ENCODE data around the gene DDHD1. TPM values are rescaled to one million over a fixed set of nuclear protein-coding genes. Genes with fewer than 3 reads are reported as not detected.

The DDHD1 gene
- total and polyA plus RNA-seq, 2 experiments from 2014 or later: 11.2 to 28.9 TPM

DNA sequence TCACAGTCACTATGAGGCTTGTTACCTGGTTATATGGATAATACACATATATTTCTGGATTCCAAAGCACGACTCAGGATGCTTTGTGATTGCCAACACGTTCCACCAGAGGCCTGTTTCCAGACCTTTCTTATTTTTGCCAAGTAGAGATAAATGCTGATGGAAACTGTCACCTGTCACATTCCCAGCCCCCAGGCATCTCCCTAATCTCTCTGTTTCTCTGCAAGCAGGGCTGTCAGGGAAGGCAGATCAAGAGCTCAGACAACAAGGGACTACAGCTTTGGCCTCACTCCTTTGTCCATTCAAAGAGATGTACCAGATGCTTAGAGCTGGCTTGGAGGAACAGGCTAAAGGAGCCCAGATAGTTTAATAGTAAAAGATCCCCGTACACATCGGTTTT lies 21.8 kb upstream of the DDHD1 start:
- H3K4me2 ChIP-seq: no peak overlapping the region
- H3K27ac ChIP-seq (ENCODE audit: low read depth): no peak overlapping the region
- no peaks in the 10 kb centered on the region for H4K20me1 ChIP-seq (replicated peaks; ENCODE audit: insufficient read depth)
- ATAC-seq (no peak), DNase-seq (ENCODE audit: low spot score) (no peak)
- H3K36me3 Mint-ChIP-seq (ENCODE audit: low read depth): no peaks in the 10 kb centered on the region
- H3F3A ChIP-seq (replicated peaks; ENCODE audit: low read depth): no peaks in the 10 kb centered on the region
- H3K27me3 ChIP-seq (ENCODE audit: insufficient read depth): no peaks in the 10 kb centered on the region
- H3K36me3 ChIP-seq (ENCODE audit: insufficient read depth): no peaks in the 10 kb centered on the region
- no peaks in the 10 kb centered on the region; the same call in 2 of the 3 replicates for H3K4me1 Mint-ChIP-seq
- 0 out of 2 replicates have a peak, but pooled peaks cover 2% of the 10 kb centered on the region for H3K4me1 ChIP-seq (ENCODE audit: insufficient read depth)
- H3K9me3 Mint-ChIP-seq: no peaks in the 10 kb centered on the region
- no peak overlapping the region for H3K4me3 Mint-ChIP-seq
- no peak for TF ChIP-seq ZNF331 (CRISPR knock-in tag; IDR thresholded peaks at IDR 0.05; ENCODE audit: low read depth)
- TF ChIP-seq REST (IDR thresholded peaks at IDR 0.05; ENCODE audit: unreplicated experiment): no peak
- no peak overlapping the region; the same call in 1 of the 2 replicates for H2AFZ ChIP-seq
- H3K9me2 ChIP-seq (ENCODE audit: insufficient read depth): 0 out of 2 replicates have a peak, but pooled peaks cover 4% of the 10 kb centered on the region
- no peaks in the 10 kb centered on the region for H3K79me2 ChIP-seq (replicated peaks; ENCODE audit: insufficient read depth)
- no peak overlapping the region for H3K4me3 ChIP-seq
- H3K27ac Mint-ChIP-seq: no peak overlapping the region
- H3K27me3 Mint-ChIP-seq (ENCODE audit: insufficient read depth, low read depth, poor library complexity): no peaks in the 10 kb centered on the region

DNA sequence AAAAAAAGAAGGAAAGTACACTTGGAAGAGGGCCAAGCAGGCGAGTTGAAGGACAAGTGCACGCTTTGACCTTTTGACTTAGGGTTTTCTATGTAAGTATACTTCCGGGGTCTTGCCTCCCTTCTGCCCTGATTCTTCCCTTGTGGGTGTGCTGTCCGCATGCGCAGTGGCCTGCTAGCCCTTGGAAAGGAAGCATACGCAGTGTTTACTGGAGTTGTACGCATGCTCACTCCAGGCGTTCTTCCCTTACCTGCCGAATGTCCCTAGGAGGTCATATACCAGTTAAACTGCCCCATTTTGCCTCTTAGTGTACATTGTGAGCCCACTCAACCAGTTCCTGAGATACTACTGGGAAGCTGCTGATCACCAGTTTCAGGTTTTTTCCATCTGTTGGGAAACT lies 15.7 kb upstream of the DDHD1 start:
- Histone ChIP-seq H4K20me1 (replicated peaks; ENCODE audit: insufficient read depth) (no peaks in the 10 kb centered on the region), H3K9me2 (ENCODE audit: insufficient read depth) (0 out of 2 replicates have a peak, but pooled peaks cover 8% of the 10 kb centered on the region), H3K4me2 (no peak overlapping the region), H2AFZ (peak overlapping the region; percentile 32; the same call in 1 of the 2 replicates), H3K27ac (ENCODE audit: low read depth) (no peak overlapping the region), H3K4me3 (no peak overlapping the region), H3F3A (replicated peaks; ENCODE audit: low read depth) (no peaks in the 10 kb centered on the region), H3K79me2 (replicated peaks; ENCODE audit: insufficient read depth) (no peaks in the 10 kb centered on the region), H3K4me1 (ENCODE audit: insufficient read depth) (no peaks in the 10 kb centered on the region), H3K36me3 (ENCODE audit: insufficient read depth) (no peaks in the 10 kb centered on the region), H3K27me3 (ENCODE audit: insufficient read depth) (no peaks in the 10 kb centered on the region)
- H3K9me3 Mint-ChIP-seq: no peaks in the 10 kb centered on the region; the same call in 2 of the 3 replicates
- DNase-seq (ENCODE audit: low spot score) (no peak), ATAC-seq (no peak)
- no peaks in the 10 kb centered on the region for H3K4me1 Mint-ChIP-seq
- TF ChIP-seq REST (IDR thresholded peaks at IDR 0.05; ENCODE audit: unreplicated experiment) (no peak), ETS1 (IDR thresholded peaks at IDR 0.05) (no peak), ZNF331 (CRISPR knock-in tag; IDR thresholded peaks at IDR 0.05; ENCODE audit: low read depth) (no peak), NANOG (IDR thresholded peaks at IDR 0.05; ENCODE audit: borderline replicate concordance) (no peak), CREB1 (CRISPR knock-in tag; IDR thresholded peaks at IDR 0.05; ENCODE audit: low read depth) (no peak)
- no peaks in the 10 kb centered on the region for H3K27me3 Mint-ChIP-seq (ENCODE audit: insufficient read depth, low read depth, poor library complexity)
- no peak overlapping the region for H3K4me3 Mint-ChIP-seq
- H3K36me3 Mint-ChIP-seq (ENCODE audit: low read depth): no peaks in the 10 kb centered on the region
- no peak overlapping the region for H3K27ac Mint-ChIP-seq

All from GM23338 (cell line).